ENCODE data around the gene FAM107B.

DNA sequence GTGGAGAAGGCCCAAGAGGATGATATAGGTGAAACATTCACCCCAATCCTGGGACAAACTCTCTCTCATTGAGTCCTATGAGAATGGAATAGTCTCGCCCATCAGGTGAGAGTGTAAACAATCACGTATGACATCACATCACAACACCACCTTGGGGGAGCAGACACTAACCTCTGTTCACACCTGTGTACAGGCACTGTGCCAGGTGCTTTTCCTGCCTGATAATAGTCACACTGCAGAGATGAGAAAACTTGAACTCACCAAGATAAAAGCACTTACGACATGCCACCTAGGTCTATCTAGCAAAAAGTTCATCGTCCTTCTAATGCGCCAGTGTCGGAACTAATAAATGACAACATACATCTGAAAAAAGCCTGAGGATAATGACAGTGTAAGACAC, 187.8 kb downstream of the FAM107B start:
- TF ChIP-seq BACH1 (IDR thresholded peaks at IDR 0.05; ENCODE audit: borderline replicate concordance) (no peak), BHLHE40 (IDR thresholded peaks at IDR 0.05; ENCODE audit: borderline replicate concordance in 1 of 2, low read depth in 2 of 2, low read length in 1 of 2) (no peak), EP300 (IDR thresholded peaks at IDR 0.05; ENCODE audit: borderline replicate concordance in 1 of 2, control insufficient read depth in 1 of 2, low read depth in 2 of 2, low read length in 2 of 2) (no peak), ZBED1 (IDR thresholded peaks at IDR 0.05; ENCODE audit: borderline replicate concordance) (no peak), ZNF217 (IDR thresholded peaks at IDR 0.05) (no peak), POLR2A (IDR thresholded peaks at IDR 0.05; ENCODE audit: low read depth, low read length) (no peak), GATAD2B (conservative IDR thresholded peaks at IDR 0.05; ENCODE audit: low read depth) (no peak)
- TF ChIP-seq, protein P1, sequence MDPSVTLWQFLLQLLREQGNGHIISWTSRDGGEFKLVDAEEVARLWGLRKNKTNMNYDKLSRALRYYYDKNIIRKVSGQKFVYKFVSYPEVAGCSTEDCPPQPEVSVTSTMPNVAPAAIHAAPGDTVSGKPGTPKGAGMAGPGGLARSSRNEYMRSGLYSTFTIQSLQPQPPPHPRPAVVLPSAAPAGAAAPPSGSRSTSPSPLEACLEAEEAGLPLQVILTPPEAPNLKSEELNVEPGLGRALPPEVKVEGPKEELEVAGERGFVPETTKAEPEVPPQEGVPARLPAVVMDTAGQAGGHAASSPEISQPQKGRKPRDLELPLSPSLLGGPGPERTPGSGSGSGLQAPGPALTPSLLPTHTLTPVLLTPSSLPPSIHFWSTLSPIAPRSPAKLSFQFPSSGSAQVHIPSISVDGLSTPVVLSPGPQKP (IDR thresholded peaks at IDR 0.05; ENCODE audit: low read depth, low read length): no peak
- TF ChIP-seq, protein P2, sequence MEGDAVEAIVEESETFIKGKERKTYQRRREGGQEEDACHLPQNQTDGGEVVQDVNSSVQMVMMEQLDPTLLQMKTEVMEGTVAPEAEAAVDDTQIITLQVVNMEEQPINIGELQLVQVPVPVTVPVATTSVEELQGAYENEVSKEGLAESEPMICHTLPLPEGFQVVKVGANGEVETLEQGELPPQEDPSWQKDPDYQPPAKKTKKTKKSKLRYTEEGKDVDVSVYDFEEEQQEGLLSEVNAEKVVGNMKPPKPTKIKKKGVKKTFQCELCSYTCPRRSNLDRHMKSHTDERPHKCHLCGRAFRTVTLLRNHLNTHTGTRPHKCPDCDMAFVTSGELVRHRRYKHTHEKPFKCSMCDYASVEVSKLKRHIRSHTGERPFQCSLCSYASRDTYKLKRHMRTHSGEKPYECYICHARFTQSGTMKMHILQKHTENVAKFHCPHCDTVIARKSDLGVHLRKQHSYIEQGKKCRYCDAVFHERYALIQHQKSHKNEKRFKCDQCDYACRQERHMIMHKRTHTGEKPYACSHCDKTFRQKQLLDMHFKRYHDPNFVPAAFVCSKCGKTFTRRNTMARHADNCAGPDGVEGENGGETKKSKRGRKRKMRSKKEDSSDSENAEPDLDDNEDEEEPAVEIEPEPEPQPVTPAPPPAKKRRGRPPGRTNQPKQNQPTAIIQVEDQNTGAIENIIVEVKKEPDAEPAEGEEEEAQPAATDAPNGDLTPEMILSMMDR (IDR thresholded peaks at IDR 0.05 in 2 of 3, conservative IDR thresholded peaks at IDR 0.05 in 1 of 3; ENCODE audit: control insufficient read depth in 2 of 3, extremely low read depth in 1 of 3, insufficient read depth in 1 of 3, low read depth in 3 of 3, low read length in 3 of 3): no peak
- TF ChIP-seq, protein P3, sequence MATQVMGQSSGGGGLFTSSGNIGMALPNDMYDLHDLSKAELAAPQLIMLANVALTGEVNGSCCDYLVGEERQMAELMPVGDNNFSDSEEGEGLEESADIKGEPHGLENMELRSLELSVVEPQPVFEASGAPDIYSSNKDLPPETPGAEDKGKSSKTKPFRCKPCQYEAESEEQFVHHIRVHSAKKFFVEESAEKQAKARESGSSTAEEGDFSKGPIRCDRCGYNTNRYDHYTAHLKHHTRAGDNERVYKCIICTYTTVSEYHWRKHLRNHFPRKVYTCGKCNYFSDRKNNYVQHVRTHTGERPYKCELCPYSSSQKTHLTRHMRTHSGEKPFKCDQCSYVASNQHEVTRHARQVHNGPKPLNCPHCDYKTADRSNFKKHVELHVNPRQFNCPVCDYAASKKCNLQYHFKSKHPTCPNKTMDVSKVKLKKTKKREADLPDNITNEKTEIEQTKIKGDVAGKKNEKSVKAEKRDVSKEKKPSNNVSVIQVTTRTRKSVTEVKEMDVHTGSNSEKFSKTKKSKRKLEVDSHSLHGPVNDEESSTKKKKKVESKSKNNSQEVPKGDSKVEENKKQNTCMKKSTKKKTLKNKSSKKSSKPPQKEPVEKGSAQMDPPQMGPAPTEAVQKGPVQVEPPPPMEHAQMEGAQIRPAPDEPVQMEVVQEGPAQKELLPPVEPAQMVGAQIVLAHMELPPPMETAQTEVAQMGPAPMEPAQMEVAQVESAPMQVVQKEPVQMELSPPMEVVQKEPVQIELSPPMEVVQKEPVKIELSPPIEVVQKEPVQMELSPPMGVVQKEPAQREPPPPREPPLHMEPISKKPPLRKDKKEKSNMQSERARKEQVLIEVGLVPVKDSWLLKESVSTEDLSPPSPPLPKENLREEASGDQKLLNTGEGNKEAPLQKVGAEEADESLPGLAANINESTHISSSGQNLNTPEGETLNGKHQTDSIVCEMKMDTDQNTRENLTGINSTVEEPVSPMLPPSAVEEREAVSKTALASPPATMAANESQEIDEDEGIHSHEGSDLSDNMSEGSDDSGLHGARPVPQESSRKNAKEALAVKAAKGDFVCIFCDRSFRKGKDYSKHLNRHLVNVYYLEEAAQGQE (IDR thresholded peaks at IDR 0.05; ENCODE audit: low read depth, low read length): no peak

Measured in GM12878 (cell line).